Fibroblast of the aortic adventitia (primary cell): ENCODE results near the gene GAPVD1. TPM values are rescaled to one million over a fixed set of nuclear protein-coding genes. Genes with fewer than 3 reads are reported as not detected.

Source experiments
- DNase-seq: peaks from one replicate; pipeline ENCODE4 v3.0.0-alpha.2; 2010; ENCODE audit warnings: low read depth
- H3K4me3 ChIP-seq: 2 replicates; pipeline ENCODE4 v1.5.1; 2011; ENCODE audit warnings: low read depth, mild to moderate bottlenecking, control low read depth, low read length, moderate library complexity
- CTCF ChIP-seq: IDR thresholded peaks from 2 replicates; pipeline ENCODE4 v1.5.1; 2011; ENCODE audit warnings: mild to moderate bottlenecking, low read length, control low read depth, inconsistent platforms; ENCODE audit not compliant: insufficient read depth
- small RNA-seq: library from RNA; depleted of rRNA; stranded (forward); fragments of <200 nt; gene quantifications from one replicate; pipeline ENCODE3, GENCODE V24; 2012
- total RNA-seq: library from RNA; depleted of rRNA; stranded (reverse); fragments of >200 nt; gene quantifications from 2 replicates; pipeline ENCODE4 v1.2.3, GENCODE V29; 2012; ENCODE audit warnings: low replicate concordance

The GAPVD1 gene
- total RNA-seq, 1 donor = 52.7 TPM

- no peak overlapping the region for H3K4me3 ChIP-seq
- no peak for TF ChIP-seq CTCF
Measured at GRCh38 chr9:125410522-125410894, 148.9 kb downstream of the GAPVD1 start.

GRCh38 chr9:125411171-125411756 is 149.6 kb downstream of the GAPVD1 start:
- H3K4me3 ChIP-seq = no peak overlapping the region
- no peak for TF ChIP-seq CTCF
- DNase-seq = no peak

More at GRCh38 chr9:125410522-125410894, 148.9 kb downstream of the GAPVD1 start:
- DNase-seq = no peak

- no peak for TF ChIP-seq CTCF
- no peak for DNase-seq
- no peak overlapping the region for H3K4me3 ChIP-seq
Measured at GRCh38 chr9:125412166-125412565, 150.5 kb downstream of the GAPVD1 start.

GRCh38 chr9:125413579-125413978 is 152.0 kb downstream of the GAPVD1 start:
- no peak overlapping the region for H3K4me3 ChIP-seq
- TF ChIP-seq CTCF = no peak
- DNase-seq = no peak

GRCh38 chr9:125415583-125416460 is 154.2 kb downstream of the GAPVD1 start:
- H3K4me3 ChIP-seq = no peak overlapping the region
- TF ChIP-seq CTCF = no peak
- no peak for DNase-seq

- no peak for DNase-seq
- no peak for TF ChIP-seq CTCF
- H3K4me3 ChIP-seq = no peak overlapping the region
Measured at GRCh38 chr9:125416517-125416916, 154.9 kb downstream of the GAPVD1 start.

Small RNA genes lying within 50 kb of the gene (small RNA-seq; reads per million reads assigned to genes)
- gene AL354710.1 (not detected), gene RNU6-1020P (not detected)

Other genes starting within 250 kb of the GAPVD1 start
- gene SCAI, start 118.3 kb upstream of the GAPVD1 start, total RNA-seq = 7.3 and 14.0 TPM in 2 replicates
- gene PPP6C, start 72.0 kb upstream of the GAPVD1 start, total RNA-seq = 28.0 and 28.5 TPM in 2 replicates
- gene RABEPK, start 61.3 kb upstream of the GAPVD1 start, total RNA-seq = 9.2 and 25.2 TPM in 2 replicates
- gene HSPA5, start 20.5 kb upstream of the GAPVD1 start, total RNA-seq = 126 and 128 TPM in 2 replicates